ENCODE measurements around the gene FAM20C. TPM values are rescaled to one million over a fixed set of nuclear protein-coding genes. Genes with fewer than 3 reads are reported as not detected.
"Not testable (repeated sequence)": the region's sequence is repeated elsewhere in the genome, so short reads cannot be mapped to it uniquely, and the experiment has no call there.

FAM20C gene
- total RNA-seq, 4 donors from 2014 or later, result 17.3 to 20.7 (median 19.8) TPM

GRCh38 chr7:205115-206010 lies 13.0 kb downstream of the FAM20C start:
- no peak for TF ChIP-seq CTCF (IDR thresholded peaks at IDR 0.05)
- no peak for TF ChIP-seq POLR2A (IDR thresholded peaks at IDR 0.05)
- DNase-seq (ENCODE audit: low spot score in 2 of 2), result no peak
- 96 to 97% methylated on average over 49 of the region's 49 CpGs for WGBS, 2 donors
- intact Hi-C loops (cut with DNase I; ENCODE audit: low total_unique reads), result no loop called here
- no peak overlapping the region for H3K4me3 ChIP-seq (ENCODE audit: low read depth, poor library complexity, severe bottlenecking)

- DNase-seq (ENCODE audit: low spot score in 2 of 2); H3K4me3 ChIP-seq (ENCODE audit: low read depth, poor library complexity, severe bottlenecking); intact Hi-C loops (cut with DNase I; ENCODE audit: low total_unique reads): not testable (repeated sequence)
- WGBS, 2 donors, result 83 to 93% methylated on average over 31 of the region's 31 CpGs
These were observed 14.0 kb downstream of the FAM20C start for GRCh38 chr7:206351-206750.

- no peak for DNase-seq (ENCODE audit: low spot score in 2 of 2)
These were observed 15.2 kb downstream of the FAM20C start for GRCh38 chr7:207418-208129.

GRCh38 chr7:208130-208673 lies 15.8 kb downstream of the FAM20C start:
- no peak overlapping the region for H3K4me3 ChIP-seq (ENCODE audit: low read depth, poor library complexity, severe bottlenecking)
- DNase-seq (ENCODE audit: low spot score in 2 of 2), result no peak
- intact Hi-C loops (cut with DNase I; ENCODE audit: low total_unique reads), result no loop called here
- WGBS, 2 donors, result 86 to 89% methylated on average over 10 of the region's 10 CpGs
- TF ChIP-seq CTCF (IDR thresholded peaks at IDR 0.05), result no peak
- TF ChIP-seq POLR2A (IDR thresholded peaks at IDR 0.05), result no peak

More at GRCh38 chr7:207418-208129, 15.2 kb downstream of the FAM20C start:
- TF ChIP-seq CTCF (IDR thresholded peaks at IDR 0.05) (no peak), POLR2A (IDR thresholded peaks at IDR 0.05) (no peak)
- intact Hi-C loops (cut with DNase I; ENCODE audit: low total_unique reads), result no loop called here
- 90 to 94% methylated on average over 38 of the region's 39 CpGs for WGBS, 2 donors
- H3K4me3 ChIP-seq (ENCODE audit: low read depth, poor library complexity, severe bottlenecking), result no peak overlapping the region

GRCh38 chr7:208816-209215 lies 16.4 kb downstream of the FAM20C start:
- WGBS, 2 donors, result 95 to 96% methylated on average over 8 to 17 of the region's 17 CpGs
- intact Hi-C loops (cut with DNase I; ENCODE audit: low total_unique reads), result no loop called here
- no peak overlapping the region for H3K4me3 ChIP-seq (ENCODE audit: low read depth, poor library complexity, severe bottlenecking)
- no peak for DNase-seq (ENCODE audit: low spot score in 2 of 2)
- TF ChIP-seq CTCF (IDR thresholded peaks at IDR 0.05) (no peak), POLR2A (IDR thresholded peaks at IDR 0.05) (no peak)

GRCh38 chr7:209416-209815 lies 17.0 kb downstream of the FAM20C start:
- 81 to 89% methylated on average over 10 of the region's 10 CpGs for WGBS, 2 donors
- TF ChIP-seq POLR2A (IDR thresholded peaks at IDR 0.05) (no peak), CTCF (IDR thresholded peaks at IDR 0.05) (no peak)
- DNase-seq (ENCODE audit: low spot score in 2 of 2), result no peak
- H3K4me3 ChIP-seq (ENCODE audit: low read depth, poor library complexity, severe bottlenecking), result no peak overlapping the region
- intact Hi-C loops (cut with DNase I; ENCODE audit: low total_unique reads), result no loop called here
